H1 (cell line): ENCODE data around the gene CSRP3. TPM values are rescaled to one million over a fixed set of nuclear protein-coding genes. Genes with fewer than 3 reads are reported as not detected.

Experiments
- CTCF ChIA-PET: fragments of 300-600 bp; sonication (Branson Sonifier 250); formaldehyde crosslinking; loops from one replicate; lab custom pipeline; 2021; ENCODE audit not compliant: partially characterized antibody; lab: Charles Lee
- POLR2A ChIA-PET: fragments of 300-600 bp; sonication (Branson Sonifier 250); formaldehyde crosslinking; loops from one replicate; lab custom pipeline; 2021; ENCODE audit warnings: inconsistent platforms; ENCODE audit not compliant: partially characterized antibody; lab: Charles Lee
- DNase-seq, 2 experiments: peaks; one replicate each; pipeline versions ENCODE4 v3.0.0 to v3.0.0-alpha.2; 2010 to 2022; ENCODE audit warnings: low spot score in 2 of 2, low read depth in 1 of 2, mixed read lengths in 1 of 2
- FAIRE-seq: peaks from 2 replicates; lab custom pipeline; 2011; peaks lifted over from hg19 to GRCh38; lab: Jason Lieb, UNC
- H2AFZ ChIP-seq: 2 replicates; pipeline ENCODE4 v1.8.1; 2012; ENCODE audit warnings: low read length, inconsistent platforms
- H2AK5ac ChIP-seq: 2 replicates; pipeline ENCODE4 v1.6.1; 2013; ENCODE audit warnings: low read depth, low read length
- H2BK120ac ChIP-seq: replicated peaks from 2 replicates; pipeline ENCODE3; 2013; ENCODE audit warnings: low read depth, low read length, inconsistent platforms
- H2BK12ac ChIP-seq: 2 replicates; pipeline ENCODE4 v1.6.1; 2013; ENCODE audit warnings: low read depth, low read length
- H2BK15ac ChIP-seq: 2 replicates; pipeline ENCODE4 v1.6.1; 2013; ENCODE audit warnings: low read length
- H2BK20ac ChIP-seq: 2 replicates; pipeline ENCODE4 v1.6.1; 2013; ENCODE audit warnings: low read length
- H2BK5ac ChIP-seq: 2 replicates; pipeline ENCODE4 v1.6.1; 2013; ENCODE audit warnings: low read depth, low read length
- H3K14ac ChIP-seq: 2 replicates; pipeline ENCODE4 v1.6.1; 2013; ENCODE audit warnings: inconsistent platforms; ENCODE audit not compliant: insufficient read length
- H3K18ac ChIP-seq: 2 replicates; pipeline ENCODE4 v1.6.1; 2013; ENCODE audit warnings: low read length; ENCODE audit errors: extremely low read depth
- H3K23ac ChIP-seq: 2 replicates; pipeline ENCODE4 v1.6.1; 2013; ENCODE audit warnings: inconsistent platforms; ENCODE audit not compliant: insufficient read length
- H3K23me2 ChIP-seq: 2 replicates; pipeline ENCODE4 v1.6.1; 2013; ENCODE audit warnings: low read depth, low read length
- H3K27ac ChIP-seq: 2 replicates; pipeline ENCODE4 v1.6.1; 2011; ENCODE audit warnings: low read depth, low read length, inconsistent platforms
- H3K27me3 ChIP-seq, 4 experiments: replicated peaks in 1 of 4; 1 replicate in 1 of 4; 2 replicates in 3 of 4; pipeline versions ENCODE4 v1.6.1 to v1.8.1; 2011 to 2013; ENCODE audit warnings: low read length in 3 of 4, mild to moderate bottlenecking in 3 of 4, inconsistent platforms in 2 of 4, mixed read lengths in 2 of 4, moderate library complexity in 1 of 4; ENCODE audit not compliant: control insufficient read depth in 3 of 4, insufficient read depth in 3 of 4; ENCODE audit errors: extremely low read depth in 1 of 4
- H3K36me3 ChIP-seq, 4 experiments: 2 replicates each; pipeline versions ENCODE4 v1.6.1 to v1.8.1; 2011 to 2013; ENCODE audit warnings: mild to moderate bottlenecking in 4 of 4, low read length in 3 of 4, moderate library complexity in 2 of 4, control low read depth in 1 of 4, inconsistent platforms in 1 of 4; ENCODE audit not compliant: insufficient read depth in 4 of 4, control insufficient read depth in 2 of 4
- H3K4ac ChIP-seq: replicated peaks from 2 replicates; pipeline ENCODE3; 2013; ENCODE audit warnings: low read length, low read depth, mixed read lengths, inconsistent platforms; ENCODE audit not compliant: insufficient read length
- H3K4me1 ChIP-seq, 4 experiments: replicated peaks in 1 of 4; 1 replicate in 1 of 4; 2 replicates in 3 of 4; pipeline versions ENCODE4 v1.6.1 to v1.8.1; 2011 to 2013; ENCODE audit warnings: low read length in 3 of 4, inconsistent platforms in 2 of 4, mixed read lengths in 1 of 4; ENCODE audit not compliant: insufficient read depth in 4 of 4, control insufficient read depth in 3 of 4
- H3K4me2 ChIP-seq, 2 experiments: 2 replicates each; pipeline versions ENCODE4 v1.6.1 to v1.8.1; 2011 to 2013; ENCODE audit warnings: low read depth in 2 of 2, low read length in 2 of 2, control low read depth in 1 of 2, inconsistent platforms in 1 of 2, mild to moderate bottlenecking in 1 of 2; ENCODE audit not compliant: insufficient read depth in 1 of 2
- H3K4me3 ChIP-seq, 4 experiments: fragments of 200-600, 300-600 bp in 1 of 4; sonication (generic), shearing (Covaris generic), sonication (Bioruptor Twin) in 1 of 4; 2 replicates each; pipeline versions ENCODE4 v1.5.1 to v1.8.1; 2011 to 2016; ENCODE audit warnings: low read length in 4 of 4, low read depth in 3 of 4, control low read depth in 2 of 4, inconsistent platforms in 2 of 4, mild to moderate bottlenecking in 2 of 4, mixed read lengths in 1 of 4, moderate library complexity in 1 of 4; ENCODE audit not compliant: insufficient read depth in 2 of 4; ENCODE audit errors: extremely low read depth in 1 of 4
- H3K56ac ChIP-seq: replicated peaks from 2 replicates; pipeline ENCODE3; 2013; ENCODE audit warnings: low read depth, mild to moderate bottlenecking, mixed read lengths, low read length, inconsistent platforms; ENCODE audit not compliant: insufficient read length
- H3K79me1 ChIP-seq: 2 replicates; pipeline ENCODE4 v1.6.1; 2013; ENCODE audit warnings: low read depth, low read length, control low read depth
- H3K79me2 ChIP-seq, 2 experiments: 2 replicates each; pipeline versions ENCODE4 v1.6.1 to v1.8.1; 2012 to 2013; ENCODE audit warnings: low read length in 2 of 2, mild to moderate bottlenecking in 2 of 2, inconsistent platforms in 1 of 2; ENCODE audit not compliant: insufficient read depth in 2 of 2, control insufficient read depth in 1 of 2
- H3K9ac ChIP-seq, 4 experiments: replicated peaks in 1 of 4; 1 replicate in 1 of 4; 2 replicates in 3 of 4; pipeline versions ENCODE4 v1.6.1 to v1.8.1; 2011 to 2013; ENCODE audit warnings: low read depth in 3 of 4, low read length in 3 of 4, control low read depth in 2 of 4, mild to moderate bottlenecking in 2 of 4, moderate library complexity in 2 of 4, inconsistent platforms in 1 of 4; ENCODE audit errors: extremely low read depth in 1 of 4
- H3K9me3 ChIP-seq, 2 experiments: 2 replicates each; pipeline versions ENCODE4 v1.6.1 to v1.8.1; 2012 to 2013; ENCODE audit warnings: mild to moderate bottlenecking in 2 of 2, moderate library complexity in 2 of 2, control low read depth in 1 of 2, inconsistent platforms in 1 of 2, low read depth in 1 of 2, low read length in 1 of 2, mixed read lengths in 1 of 2; ENCODE audit not compliant: insufficient read depth in 2 of 2
- H4K20me1 ChIP-seq, 2 experiments: replicated peaks in 1 of 2; 2 replicates each; pipeline versions ENCODE3 to v1.8.1; 2011 to 2013; ENCODE audit warnings: inconsistent platforms in 2 of 2, low read length in 2 of 2, mild to moderate bottlenecking in 1 of 2; ENCODE audit not compliant: insufficient read depth in 2 of 2, control insufficient read depth in 1 of 2
- H4K5ac ChIP-seq: 2 replicates; pipeline ENCODE4 v1.6.1; 2013; ENCODE audit warnings: low read length, low read depth, mixed read lengths, inconsistent platforms; ENCODE audit not compliant: insufficient read length
- H4K8ac ChIP-seq: 2 replicates; pipeline ENCODE4 v1.8.0; 2013; ENCODE audit warnings: mild to moderate bottlenecking, moderate library complexity, low read length, inconsistent platforms; ENCODE audit not compliant: insufficient read depth; ENCODE audit errors: extremely low read depth
- H4K91ac ChIP-seq: replicated peaks from 2 replicates; pipeline ENCODE3; 2013; ENCODE audit warnings: low read length, mixed read lengths, inconsistent platforms; ENCODE audit not compliant: insufficient read length
- BACH1 ChIP-seq: IDR thresholded peaks from 2 replicates; pipeline ENCODE4 v1.6.1; 2012; ENCODE audit warnings: low read length, improper control_type of control experiment
- BRCA1 ChIP-seq: IDR thresholded peaks from 2 replicates; pipeline ENCODE4 v1.6.1; 2012; ENCODE audit warnings: low read depth, low read length, improper control_type of control experiment
- CHD1 ChIP-seq: IDR thresholded peaks from 2 replicates; pipeline ENCODE4 v1.6.1; 2012; ENCODE audit warnings: low read depth, low read length, improper control_type of control experiment
- CTBP2 ChIP-seq: IDR thresholded peaks from 2 replicates; pipeline ENCODE4 v1.7.0; 2011; ENCODE audit warnings: borderline replicate concordance, mild to moderate bottlenecking, moderate library complexity, mixed read lengths, low read length; ENCODE audit not compliant: insufficient read depth, insufficient read length
- E2F6 ChIP-seq: IDR thresholded peaks from 2 replicates; pipeline ENCODE4 v1.6.1; 2012; ENCODE audit warnings: inconsistent platforms
- KDM4A ChIP-seq: IDR thresholded peaks from one replicate; pipeline ENCODE4 v1.7.1; 2012; ENCODE audit warnings: low read depth, mild to moderate bottlenecking, moderate library complexity, low read length, inconsistent platforms; ENCODE audit not compliant: severe bottlenecking
- MAFK ChIP-seq: IDR thresholded peaks from 2 replicates; pipeline ENCODE4 v1.6.1; 2012; ENCODE audit warnings: low read depth, mild to moderate bottlenecking, improper control_type of control experiment, low read length
- MAX ChIP-seq: IDR thresholded peaks from 2 replicates; pipeline ENCODE4 v1.6.1; 2012; ENCODE audit warnings: inconsistent platforms
- RXRA ChIP-seq: IDR thresholded peaks from 2 replicates; pipeline ENCODE4 v1.6.1; 2011; ENCODE audit warnings: low read depth, mild to moderate bottlenecking, low read length, moderate library complexity; ENCODE audit not compliant: insufficient read depth
- SIX5 ChIP-seq: IDR thresholded peaks from 2 replicates; pipeline ENCODE4 v1.6.1; 2011; ENCODE audit warnings: mild to moderate bottlenecking, low read depth, low read length
- SP2 ChIP-seq: IDR thresholded peaks from 2 replicates; pipeline ENCODE4 v1.6.1; 2012; ENCODE audit warnings: mild to moderate bottlenecking, low read length, inconsistent platforms
- USF2 ChIP-seq: IDR thresholded peaks from 2 replicates; pipeline ENCODE4 v1.6.1; 2011; ENCODE audit warnings: low read length, improper control_type of control experiment
- ZNF274 ChIP-seq: IDR thresholded peaks from 2 replicates; pipeline ENCODE4 v1.7.0; 2012; ENCODE audit warnings: low read length, borderline replicate concordance; ENCODE audit errors: extremely low read depth
- WGBS, 2 experiments: shearing (Covaris generic) in 1 of 2; methylation state at CpG; one replicate each; pipeline versions ENCODE4 v1.1.6 to v1.1.7; 2013 to 2015; ENCODE audit warnings: low lambda C conversion rate in 2 of 2, mixed read lengths in 2 of 2, inconsistent platforms in 1 of 2, low coverage in 1 of 2, missing lambda C conversion rate in 1 of 2; ENCODE audit not compliant: insufficient replicate concordance in 2 of 2, insufficient coverage in 1 of 2, insufficient read length in 1 of 2; ENCODE audit errors: extremely low coverage in 1 of 2, missing lambda C conversion rate in 1 of 2; 5-methylcytosine and 5-hydroxymethylcytosine counted together
- polyA plus RNA-seq, 7 experiments: library from polyadenylated mRNA; depleted of rRNA in 3 of 7; stranded (reverse) in 5 of 7; unstranded in 2 of 7; fragments of >200 nt in 5 of 7; fragments of 200-250 nt in 2 of 7; gene quantifications; 1 replicate in 5 of 7; 2 replicates in 1 of 7; 4 replicates in 1 of 7; pipeline versions ENCODE4 v1.2.1 to v1.2.3, GENCODE V29; 2011 to 2013; ENCODE audit warnings: missing spikeins in 2 of 7, mixed read lengths in 2 of 7
- total RNA-seq: library from RNA; stranded (reverse); fragmentation: NEBNext Ultra II Directional; extraction: Animal tissue kit (Norgen Biotek cat#: 25700); gene quantifications from 2 replicates; pipeline ENCODE4 v1.2.1, GENCODE V29; 2021

The CSRP3 gene
- total and polyA plus RNA-seq, 2 of the 8 experiments (the other 6 are each of a cell fraction or from before 2014, with no cell fraction given): not detected

- H3K56ac ChIP-seq: no peak overlapping the region
- H3K23ac ChIP-seq: no peak overlapping the region
- no peaks in the 10 kb centered on the region for H3K79me1 ChIP-seq
- H2BK12ac ChIP-seq: no peak overlapping the region
- H3K23me2 ChIP-seq: peaks cover 10% of the 10 kb centered on the region
- H3K79me2 ChIP-seq: no peaks in the 10 kb centered on the region
- H4K8ac ChIP-seq: no peak overlapping the region
- 79% methylated on average over 5 of the region's 5 CpGs; no CpG with 5 or more reads in 1 of the 2 experiments for WGBS, 2 experiments
- no peak overlapping the region for H2BK5ac ChIP-seq
- H3K9ac ChIP-seq: no peak overlapping the region
- no peaks in the 10 kb centered on the region for H4K20me1 ChIP-seq
- ChIA-PET POLR2A (no interaction called here), CTCF (interaction anchor here (0.9 to 3.4 kb wide), 5 partner anchors 11 to 320 kb away, joined by 3 to 12 read pairs (median 4); no protein-coding TSS in a partner anchor)
- peaks cover 0 to 3% of the 10 kb centered on the region in 2 experiments; a peak in 1 of 4 replicates for H3K9me3 ChIP-seq
- H2BK20ac ChIP-seq: no peak overlapping the region
- H3K27ac ChIP-seq: no peak overlapping the region
- no peak overlapping the region for H2AK5ac ChIP-seq
- FAIRE-seq (no peak), DNase-seq (no peak)
- H3K4me1 ChIP-seq: peaks cover 0 to 7% (median 3%) of the 10 kb centered on the region in 4 experiments; a peak in 3 of 7 replicates
- H4K91ac ChIP-seq: no peak overlapping the region
- no peak overlapping the region for H2AFZ ChIP-seq
- H3K27me3 ChIP-seq: peaks cover 9 to 28% (median 20%) of the 10 kb centered on the region in 4 experiments
- H2BK120ac ChIP-seq: no peak overlapping the region
- no peak overlapping the region for H3K4ac ChIP-seq
- H3K36me3 ChIP-seq: no peaks in the 10 kb centered on the region
- H3K4me3 ChIP-seq: no peak overlapping the region
- H4K5ac ChIP-seq: no peak overlapping the region
- no peak overlapping the region for H3K14ac ChIP-seq
- no peak overlapping the region for H3K4me2 ChIP-seq
- no peak overlapping the region for H3K18ac ChIP-seq
- H2BK15ac ChIP-seq: no peak overlapping the region
- no peak for TF ChIP-seq E2F6
- no peak for TF ChIP-seq ZNF274
- no peak for TF ChIP-seq SP2
- no peak for TF ChIP-seq BRCA1
- no peak for TF ChIP-seq RXRA
- no peak for TF ChIP-seq MAFK
- TF ChIP-seq USF2: no peak
- TF ChIP-seq KDM4A: no peak
- no peak for TF ChIP-seq CTBP2
- no peak for TF ChIP-seq BACH1
- TF ChIP-seq SIX5: no peak
- no peak for TF ChIP-seq CHD1
- no peak for TF ChIP-seq MAX
Measured at GRCh38 chr11:19245351-19245750, 43.6 kb upstream of the CSRP3 start.
